Measurements from ENCODE around the gene KIAA1755. TPM values are rescaled to one million over a fixed set of nuclear protein-coding genes. Genes with fewer than 3 reads are reported as not detected.

KIAA1755 gene
- total and polyA plus RNA-seq, 7 experiments from 2014 or later: not detected

DNA sequence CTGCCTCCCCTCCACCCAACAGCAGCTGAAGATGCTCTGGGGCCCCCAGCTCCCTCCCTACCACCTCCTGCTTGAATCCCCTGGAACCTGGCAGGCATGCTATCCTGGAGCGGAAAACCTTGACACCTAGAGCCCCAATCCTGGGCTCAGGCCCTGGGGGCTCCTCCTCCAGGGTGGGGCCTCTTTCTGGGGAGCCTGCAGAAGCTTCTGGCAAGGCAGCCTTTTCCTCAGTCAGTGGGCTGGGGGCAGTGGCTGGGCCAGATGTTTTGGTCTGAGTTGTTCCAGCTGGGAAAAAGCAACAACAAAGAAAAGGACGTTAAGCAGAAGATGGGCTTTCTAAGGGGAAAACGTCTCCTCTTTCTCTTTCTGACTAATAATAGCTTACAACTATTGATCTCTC is 21.1 kb downstream of the KIAA1755 start:
- peaks cover 0 to 18% (median 12%) of the 10 kb centered on the region in 5 donors for H3K27me3 Mint-ChIP-seq

DNA sequence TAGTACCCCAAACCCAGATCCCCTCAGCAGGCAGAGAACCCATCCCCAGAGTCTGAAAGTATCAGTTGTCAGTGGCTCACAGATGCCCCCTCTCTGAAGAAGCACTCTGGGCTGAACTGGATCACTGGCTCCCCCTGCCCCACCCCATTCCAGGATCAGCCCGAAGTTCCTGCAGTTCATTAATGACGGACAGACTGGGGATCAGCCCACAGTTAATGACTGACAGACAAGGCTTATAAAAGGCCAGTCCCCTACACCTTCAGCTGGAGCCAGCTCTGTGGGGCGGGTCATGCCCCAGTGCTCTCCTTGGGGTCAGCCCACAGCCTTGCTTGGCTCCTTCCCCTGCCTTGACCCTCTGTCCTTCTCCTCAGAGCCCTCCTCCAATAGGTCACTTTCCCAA is 21.7 kb downstream of the KIAA1755 start:
- H3K9me3 Mint-ChIP-seq: peaks cover 0 to 31% (median 14%) of the 10 kb centered on the region in 11 donors
- Histone ChIP-seq H3K36me3 (ENCODE audit: control insufficient read depth in 2 of 3, insufficient read depth in 3 of 3, low read length in 3 of 3) (no peaks in the 10 kb centered on the region), H3K9me3 (ENCODE audit: control insufficient read depth in 2 of 3, low read length in 3 of 3) (peaks cover 0 to 32% (median 6%) of the 10 kb centered on the region in 3 experiments), H3K27ac (ENCODE audit: low read depth, low read length) (no peak overlapping the region), H3K4me3 (ENCODE audit: low read length) (no peak overlapping the region), H3K27me3 (ENCODE audit: control insufficient read depth in 2 of 2, insufficient read depth in 2 of 2, low read length in 2 of 2) (no peaks in the 10 kb centered on the region), H3K4me1 (ENCODE audit: control insufficient read depth in 2 of 2, insufficient read depth in 2 of 2, low read length in 2 of 2) (no peaks in the 10 kb centered on the region)
- DNase-seq: no peak
- ATAC-seq: no peak
- ChIA-PET CTCF (no interaction called here), POLR2A (no interaction called here)
- H3K4me1 Mint-ChIP-seq: no peaks in the 10 kb centered on the region
- intact Hi-C loops (cut with micrococcal nuclease): no loop called here
- no peak overlapping the region for H3K27ac Mint-ChIP-seq
- H3K4me3 Mint-ChIP-seq: no peak overlapping the region
- H3K36me3 Mint-ChIP-seq: peaks cover 0 to 8% (median 0%) of the 10 kb centered on the region in 5 donors
- peaks cover 0 to 18% (median 12%) of the 10 kb centered on the region in 5 donors for H3K27me3 Mint-ChIP-seq

More for the DNA sequence above, 21.1 kb downstream of the KIAA1755 start:
- Histone ChIP-seq H3K9me3 (ENCODE audit: control insufficient read depth in 2 of 3, low read length in 3 of 3) (peaks cover 0 to 33% (median 6%) of the 10 kb centered on the region in 3 experiments), H3K4me1 (ENCODE audit: control insufficient read depth in 2 of 2, insufficient read depth in 2 of 2, low read length in 2 of 2) (no peaks in the 10 kb centered on the region), H3K27ac (ENCODE audit: low read depth, low read length) (no peak overlapping the region), H3K4me3 (ENCODE audit: low read length) (no peak overlapping the region), H3K27me3 (ENCODE audit: control insufficient read depth in 2 of 2, insufficient read depth in 2 of 2, low read length in 2 of 2) (no peaks in the 10 kb centered on the region), H3K36me3 (ENCODE audit: control insufficient read depth in 2 of 3, insufficient read depth in 3 of 3, low read length in 3 of 3) (no peaks in the 10 kb centered on the region)
- no peaks in the 10 kb centered on the region for H3K4me1 Mint-ChIP-seq
- H3K9me3 Mint-ChIP-seq: peaks cover 0 to 37% (median 20%) of the 10 kb centered on the region in 11 donors
- CTCF ChIA-PET: no interaction called here
- peaks cover 0 to 9% (median 0%) of the 10 kb centered on the region in 5 donors for H3K36me3 Mint-ChIP-seq
- H3K4me3 Mint-ChIP-seq: no peak overlapping the region
- H3K27ac Mint-ChIP-seq: no peak overlapping the region
- intact Hi-C loops (cut with micrococcal nuclease): no loop called here
- DNase-seq (no peak), ATAC-seq (no peak)
- POLR2A ChIA-PET: no interaction called here

DNA sequence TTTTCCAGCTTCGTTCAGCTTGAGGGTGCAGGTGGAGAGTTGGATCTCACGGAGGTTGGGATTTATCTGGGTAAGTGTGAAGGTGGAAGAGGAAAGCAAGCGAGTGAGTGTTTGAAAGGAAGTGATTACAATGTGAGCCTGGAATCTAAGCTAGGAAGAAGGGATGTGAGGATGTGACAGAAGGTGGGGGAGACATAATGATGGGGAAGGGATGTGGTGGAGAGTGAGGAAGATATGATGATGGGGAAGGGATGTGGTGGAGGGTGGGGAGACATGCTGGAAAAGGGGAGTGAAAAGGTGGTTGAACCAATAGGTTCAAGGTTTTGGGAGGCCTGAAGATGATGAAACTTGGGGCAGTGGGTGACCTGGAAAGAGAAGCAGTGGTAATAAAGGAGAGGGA is 23.2 kb downstream of the KIAA1755 start:
- ChIA-PET CTCF (interaction anchor here (0.6 kb wide), 1 partner anchor 283 kb away, joined by 3 read pairs; no protein-coding TSS in a partner anchor), POLR2A (no interaction called here)
- Histone ChIP-seq H3K4me1 (ENCODE audit: control insufficient read depth in 2 of 2, insufficient read depth in 2 of 2, low read length in 2 of 2) (no peaks in the 10 kb centered on the region), H3K4me3 (ENCODE audit: low read length) (no peak overlapping the region), H3K27me3 (ENCODE audit: control insufficient read depth in 2 of 2, insufficient read depth in 2 of 2, low read length in 2 of 2) (no peaks in the 10 kb centered on the region), H3K9me3 (ENCODE audit: control insufficient read depth in 2 of 3, low read length in 3 of 3) (peaks cover 0 to 19% (median 6%) of the 10 kb centered on the region in 3 experiments), H3K27ac (ENCODE audit: low read depth, low read length) (no peak overlapping the region), H3K36me3 (ENCODE audit: control insufficient read depth in 2 of 3, insufficient read depth in 3 of 3, low read length in 3 of 3) (no peaks in the 10 kb centered on the region)
- H3K9me3 Mint-ChIP-seq: peaks cover 0 to 18% (median 5%) of the 10 kb centered on the region in 11 donors
- ATAC-seq (no peak), DNase-seq (no peak)
- H3K27ac Mint-ChIP-seq: no peak overlapping the region
- no peaks in the 10 kb centered on the region for H3K4me1 Mint-ChIP-seq
- no peak overlapping the region for H3K4me3 Mint-ChIP-seq
- intact Hi-C loops (cut with micrococcal nuclease): no loop called here
- peaks cover 0 to 3% (median 0%) of the 10 kb centered on the region in 5 donors for H3K36me3 Mint-ChIP-seq
- peaks cover 0 to 17% (median 12%) of the 10 kb centered on the region in 5 donors for H3K27me3 Mint-ChIP-seq

DNA sequence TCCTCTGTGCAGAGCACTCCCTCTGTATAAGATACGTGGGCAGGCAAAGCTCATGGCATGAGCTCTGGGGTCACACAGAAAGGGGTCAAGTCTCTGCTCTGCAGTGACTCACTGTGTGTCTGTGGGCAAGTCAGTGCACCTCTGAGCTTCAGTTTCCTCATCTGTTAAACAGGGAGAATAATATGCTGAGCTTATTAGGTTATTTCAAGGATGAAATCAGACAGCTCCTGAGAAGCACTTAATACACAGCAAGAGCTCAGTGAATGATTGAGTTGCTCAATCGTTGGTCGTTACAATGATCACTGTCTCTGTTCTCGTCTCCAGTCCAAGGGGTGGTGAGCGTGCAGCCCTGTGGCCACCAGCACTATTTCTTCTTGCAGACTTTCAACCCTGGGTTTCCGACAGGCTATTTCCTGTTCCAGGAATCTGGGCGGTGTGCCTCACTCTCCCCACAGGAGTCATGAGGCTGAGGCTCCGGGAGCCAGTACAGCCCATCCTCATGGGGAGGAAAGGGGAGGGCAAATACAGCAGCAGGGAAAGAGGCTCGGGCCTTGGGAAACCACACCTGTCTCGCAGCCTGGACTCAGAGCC is 28.9 kb downstream of the KIAA1755 start:
- ATAC-seq (no peak), DNase-seq (no peak)
- no peaks in the 10 kb centered on the region for H3K36me3 Mint-ChIP-seq
- intact Hi-C loops (cut with micrococcal nuclease): no loop called here
- H3K27ac Mint-ChIP-seq: no peak overlapping the region
- CTCF ChIA-PET: no interaction called here
- H3K4me3 Mint-ChIP-seq: no peak overlapping the region
- Histone ChIP-seq H3K9me3 (ENCODE audit: control insufficient read depth in 2 of 3, low read length in 3 of 3) (no peaks in the 10 kb centered on the region), H3K27ac (ENCODE audit: low read depth, low read length) (no peak overlapping the region), H3K36me3 (ENCODE audit: control insufficient read depth in 2 of 3, insufficient read depth in 3 of 3, low read length in 3 of 3) (no peaks in the 10 kb centered on the region), H3K4me1 (ENCODE audit: control insufficient read depth in 2 of 2, insufficient read depth in 2 of 2, low read length in 2 of 2) (no peaks in the 10 kb centered on the region), H3K4me3 (ENCODE audit: low read length) (no peak overlapping the region), H3K27me3 (ENCODE audit: control insufficient read depth in 2 of 2, insufficient read depth in 2 of 2, low read length in 2 of 2) (no peaks in the 10 kb centered on the region)
- H3K27me3 Mint-ChIP-seq: peaks cover 4 to 22% (median 8%) of the 10 kb centered on the region in 5 donors
- no peaks in the 10 kb centered on the region for H3K9me3 Mint-ChIP-seq
- peaks cover 0 to 4% (median 0%) of the 10 kb centered on the region in 7 donors for H3K4me1 Mint-ChIP-seq
- POLR2A ChIA-PET: no interaction called here

DNA sequence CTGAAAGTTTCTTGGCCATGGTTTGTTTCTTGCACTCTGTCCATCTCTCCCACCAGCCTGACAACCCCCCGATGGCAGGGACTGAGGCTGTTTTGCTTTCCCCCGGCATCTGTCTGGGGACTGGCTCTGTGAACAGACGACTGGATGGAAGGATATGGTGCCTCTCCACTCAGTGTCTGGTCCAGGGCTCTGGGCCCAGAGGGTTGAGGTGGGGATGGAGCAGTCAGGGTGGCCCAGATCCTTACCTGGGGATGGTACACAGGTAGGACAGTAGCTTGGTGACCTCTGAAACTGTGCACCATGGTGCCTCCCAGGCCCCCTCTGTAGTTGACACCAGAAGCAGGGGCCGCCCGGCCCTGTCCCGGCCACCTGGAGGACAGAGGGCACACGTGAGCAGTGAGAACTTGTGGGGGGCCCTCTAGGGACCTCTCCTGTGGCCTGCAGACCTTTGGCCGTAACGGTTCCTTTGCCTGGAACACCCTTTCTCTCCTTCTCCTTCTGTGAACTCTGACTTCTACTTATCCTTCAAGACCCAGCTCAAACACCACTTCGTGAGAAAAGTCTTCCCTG is 29.5 kb downstream of the KIAA1755 start:
- DNase-seq (no peak), ATAC-seq (no peak)
- Mint-ChIP-seq H3K4me3 (no peak overlapping the region), H3K9me3 (no peaks in the 10 kb centered on the region), H3K27ac (no peak overlapping the region), H3K36me3 (no peaks in the 10 kb centered on the region), H3K4me1 (peaks cover 0 to 4% (median 0%) of the 10 kb centered on the region in 7 donors), H3K27me3 (peaks cover 4 to 22% (median 8%) of the 10 kb centered on the region in 5 donors)
- Histone ChIP-seq H3K4me1 (ENCODE audit: control insufficient read depth in 2 of 2, insufficient read depth in 2 of 2, low read length in 2 of 2) (no peaks in the 10 kb centered on the region), H3K27ac (ENCODE audit: low read depth, low read length) (no peak overlapping the region), H3K9me3 (ENCODE audit: control insufficient read depth in 2 of 3, low read length in 3 of 3) (no peaks in the 10 kb centered on the region), H3K36me3 (ENCODE audit: control insufficient read depth in 2 of 3, insufficient read depth in 3 of 3, low read length in 3 of 3) (no peaks in the 10 kb centered on the region), H3K4me3 (ENCODE audit: low read length) (no peak overlapping the region), H3K27me3 (ENCODE audit: control insufficient read depth in 2 of 2, insufficient read depth in 2 of 2, low read length in 2 of 2) (no peaks in the 10 kb centered on the region)
- intact Hi-C loops (cut with micrococcal nuclease): no loop called here
- POLR2A ChIA-PET: no interaction called here
- CTCF ChIA-PET: no interaction called here

DNA sequence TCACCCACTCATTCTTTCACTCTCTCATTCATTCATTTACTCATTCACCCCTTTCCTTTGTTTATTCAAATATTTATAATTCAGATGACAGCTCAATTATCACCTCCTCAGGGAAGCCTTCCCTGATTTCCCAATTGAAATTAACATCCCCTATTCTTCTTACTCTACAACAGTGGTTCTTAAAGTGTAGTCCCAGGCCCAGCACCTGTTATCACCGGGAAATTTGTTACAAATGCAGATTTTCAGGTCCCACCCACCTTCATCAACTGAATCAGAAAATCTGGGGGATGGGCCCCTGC is 30.3 kb downstream of the KIAA1755 start:
- ATAC-seq (no peak), DNase-seq (no peak)
- POLR2A ChIA-PET: no interaction called here
- Histone ChIP-seq H3K27me3 (ENCODE audit: control insufficient read depth in 2 of 2, insufficient read depth in 2 of 2, low read length in 2 of 2) (no peaks in the 10 kb centered on the region), H3K4me1 (ENCODE audit: control insufficient read depth in 2 of 2, insufficient read depth in 2 of 2, low read length in 2 of 2) (no peaks in the 10 kb centered on the region), H3K9me3 (ENCODE audit: control insufficient read depth in 2 of 3, low read length in 3 of 3) (no peaks in the 10 kb centered on the region), H3K27ac (ENCODE audit: low read depth, low read length) (no peak overlapping the region), H3K4me3 (ENCODE audit: low read length) (no peak overlapping the region), H3K36me3 (ENCODE audit: control insufficient read depth in 2 of 3, insufficient read depth in 3 of 3, low read length in 3 of 3) (no peaks in the 10 kb centered on the region)
- CTCF ChIA-PET: no interaction called here
- Mint-ChIP-seq H3K4me3 (no peak overlapping the region), H3K36me3 (no peaks in the 10 kb centered on the region), H3K27me3 (peaks cover 4 to 22% (median 8%) of the 10 kb centered on the region in 5 donors), H3K9me3 (no peaks in the 10 kb centered on the region), H3K27ac (no peak overlapping the region), H3K4me1 (peaks cover 0 to 4% (median 0%) of the 10 kb centered on the region in 7 donors)
- intact Hi-C loops (cut with micrococcal nuclease): no loop called here

Measured in naive thymus-derived CD4-positive, alpha-beta T cell (primary cell).